K562 (cell line): ENCODE results near the gene VPS13C. TPM values are rescaled to one million over a fixed set of nuclear protein-coding genes. Genes with fewer than 3 reads are reported as not detected.
A peak's percentile ranks its signal among the peaks of the same experiment; 100 is the strongest.

Source experiments
- ATAC-seq: fragments of 200-7000 bp; cut with Tn5 transposase; 3 replicates; pipeline ENCODE4 v1.9.1; 2020; ENCODE audit warnings: moderate library complexity
- BruUV-seq: library from RNA; stranded (reverse); fragments of 400-500 nt; replicated peaks from 2 replicates; lab custom pipeline; 2021; lab: Mats Ljungman, UMichigan
- CTCF ChIA-PET: fragments of 300-600 bp; formaldehyde crosslinking; extraction: SDS; loops from one replicate; lab custom pipeline; 2021; ENCODE audit warnings: low intra/inter-chr PET ratio; lab: Yijun Ruan, JAX
- POLR2A ChIA-PET: fragments of 300-600, 350-650 bp; sonication (Branson Sonifier 250); formaldehyde crosslinking; extraction: SDS; loops from one replicate; lab custom pipeline; 2021; ENCODE audit warnings: antibody characterized with exemption, inconsistent platforms; lab: Yijun Ruan, JAX
- DNase-seq, 4 experiments: peaks; one replicate each; pipeline versions ENCODE4 v3.0.0 to v3.0.0-alpha.2; 2011 to 2018; ENCODE audit warnings: low spot score in 3 of 4, mixed read lengths in 3 of 4; ENCODE audit errors: extremely low read depth in 1 of 4
- FAIRE-seq: peaks from 2 replicates; lab custom pipeline; 2011; peaks lifted over from hg19 to GRCh38; lab: Jason Lieb, UNC
- H2AFZ ChIP-seq: 2 replicates; pipeline ENCODE4 v1.6.0; 2011; ENCODE audit warnings: low read depth, low read length, control low read depth, inconsistent platforms
- H3K27ac ChIP-seq: fragments of 200-600 bp; 3 replicates; pipeline ENCODE4 v1.8.0; 2011; ENCODE audit warnings: low read depth, mild to moderate bottlenecking, control low read depth, inconsistent platforms, low read length, moderate library complexity, mixed read lengths; ENCODE audit errors: extremely low read depth
- H3K27me3 ChIP-seq, 2 experiments: fragments of 300-600 bp in 1 of 2; 2 replicates in 1 of 2; 3 replicates in 1 of 2; pipeline versions ENCODE4 v1.6.0 to v1.8.0; 2011; ENCODE audit warnings: inconsistent platforms in 2 of 2, low read length in 2 of 2, mild to moderate bottlenecking in 1 of 2, mixed read lengths in 1 of 2, moderate library complexity in 1 of 2; ENCODE audit not compliant: control insufficient read depth in 2 of 2, insufficient read depth in 2 of 2
- H3K36me3 ChIP-seq: fragments of 300-600 bp; 3 replicates; pipeline ENCODE4 v1.8.0; 2011; ENCODE audit warnings: mild to moderate bottlenecking, low read length, inconsistent platforms; ENCODE audit not compliant: control insufficient read depth, insufficient read depth
- H3K4me1 ChIP-seq, 2 experiments: fragments of 200-600 bp in 1 of 2; replicated peaks in 1 of 2; 2 replicates in 1 of 2; 3 replicates in 1 of 2; pipeline versions ENCODE4 v1.5.1 to v1.8.0; 2011; ENCODE audit warnings: inconsistent platforms in 2 of 2, low read length in 2 of 2, mild to moderate bottlenecking in 1 of 2, mixed read lengths in 1 of 2, moderate library complexity in 1 of 2; ENCODE audit not compliant: control insufficient read depth in 2 of 2, insufficient read depth in 2 of 2
- H3K4me2 ChIP-seq: 2 replicates; pipeline ENCODE4 v1.6.1; 2011; ENCODE audit warnings: low read length, control low read depth, inconsistent platforms, mixed read lengths; ENCODE audit not compliant: insufficient read depth
- H3K4me3 ChIP-seq: fragments of 200-600 bp; sonication (generic), shearing (Covaris generic); 2 replicates; pipeline ENCODE4 v1.5.1; 2016; ENCODE audit warnings: control low read depth, inconsistent platforms
- H3K79me2 ChIP-seq: fragments of 200-600 bp; 3 replicates; pipeline ENCODE4 v1.8.0; 2011; ENCODE audit warnings: low read length, inconsistent platforms; ENCODE audit not compliant: control insufficient read depth, insufficient read depth
- H3K9ac ChIP-seq, 2 experiments: 2 replicates each; pipeline versions ENCODE4 v1.6.0 to v1.6.1; 2011; ENCODE audit warnings: low read depth in 2 of 2, low read length in 2 of 2, control low read depth in 1 of 2, inconsistent platforms in 1 of 2, mild to moderate bottlenecking in 1 of 2, mixed read lengths in 1 of 2; ENCODE audit not compliant: insufficient read depth in 1 of 2
- H3K9me1 ChIP-seq: one replicate; pipeline ENCODE4 v1.6.0; 2011; ENCODE audit warnings: inconsistent platforms, mild to moderate bottlenecking, low read length, moderate library complexity; ENCODE audit not compliant: control insufficient read depth, insufficient read depth
- H3K9me3 ChIP-seq: replicated peaks from 2 replicates; pipeline ENCODE4 v1.5.1; 2011; ENCODE audit warnings: low read depth, low read length, inconsistent platforms; ENCODE audit not compliant: control insufficient read depth, insufficient read depth
- H4K20me1 ChIP-seq: replicated peaks from 2 replicates; pipeline ENCODE4 v1.6.1; 2011; ENCODE audit warnings: low read length, inconsistent platforms, mixed read lengths; ENCODE audit not compliant: control insufficient read depth, insufficient read depth
- ARID3A ChIP-seq: IDR thresholded peaks from 2 replicates; pipeline ENCODE4 v1.6.1; 2012; ENCODE audit warnings: low read depth, low read length, improper control_type of control experiment, borderline replicate concordance
- BCLAF1 ChIP-seq, 2 experiments: fragments of 450-650 bp in 1 of 2; IDR thresholded peaks; 2 replicates each; pipeline ENCODE4 v1.6.1; 2011 to 2017; ENCODE audit warnings: low read depth in 2 of 2, antibody characterized with exemption in 1 of 2, borderline replicate concordance in 1 of 2, low read length in 1 of 2, mild to moderate bottlenecking in 1 of 2, mixed read lengths in 1 of 2; ENCODE audit not compliant: control insufficient read depth in 1 of 2
- C11orf30 ChIP-seq: fragments of 450-650 bp; IDR thresholded peaks from 2 replicates; pipeline ENCODE4 v1.6.1; 2016; ENCODE audit warnings: low read depth, mild to moderate bottlenecking
- FOXJ3 ChIP-seq: sonication (generic); formaldehyde crosslinking; IDR thresholded peaks from 2 replicates; pipeline ENCODE4 v1.4.0; 2020; ENCODE audit warnings: mild to moderate bottlenecking, missing genetic modification reagents
- FOXK2 ChIP-seq, 2 experiments: fragments of 450-650 bp; IDR thresholded peaks in 1 of 2; conservative IDR thresholded peaks in 1 of 2; 2 replicates each; pipeline ENCODE4 v1.6.1; 2016; ENCODE audit warnings: low read depth in 2 of 2, mild to moderate bottlenecking in 1 of 2
- GATAD2B ChIP-seq: fragments of 450-650 bp; IDR thresholded peaks from 2 replicates; pipeline ENCODE4 v1.6.1; 2017; ENCODE audit warnings: mild to moderate bottlenecking, borderline replicate concordance
- MAFF ChIP-seq: IDR thresholded peaks from 2 replicates; pipeline ENCODE4 v1.6.1; 2012; ENCODE audit warnings: low read length, improper control_type of control experiment
- MAFG ChIP-seq: fragments of 450-650 bp; conservative IDR thresholded peaks from 2 replicates; pipeline ENCODE4 v1.6.1; 2016; ENCODE audit warnings: missing genetic modification characterization, missing compliant biosample characterization
- MAX ChIP-seq: sonication (generic); formaldehyde crosslinking; IDR thresholded peaks from 2 replicates; pipeline ENCODE4 v1.9.0; 2022; ENCODE audit warnings: mild to moderate bottlenecking, missing genetic modification reagents
- NUFIP1 ChIP-seq: fragments of 450-650 bp; IDR thresholded peaks from 2 replicates; pipeline ENCODE4 v1.6.1; 2018; ENCODE audit not compliant: partially characterized antibody
- RAD51 ChIP-seq: fragments of 450-650 bp; IDR thresholded peaks from 2 replicates; pipeline ENCODE4 v1.7.1; 2016; ENCODE audit warnings: low read depth, mild to moderate bottlenecking, borderline replicate concordance
- RBM15 ChIP-seq: fragments of 200-400 bp; formaldehyde crosslinking; IDR thresholded peaks from 2 replicates; pipeline ENCODE4 v1.6.1; 2018; ENCODE audit warnings: mild to moderate bottlenecking, low read length, moderate library complexity; ENCODE audit not compliant: insufficient read depth
- SIRT6 ChIP-seq: IDR thresholded peaks from one replicate; pipeline ENCODE4 v1.6.1; 2012; ENCODE audit warnings: low read depth, mild to moderate bottlenecking, control low read depth, inconsistent platforms, low read length, moderate library complexity
- XRCC5 ChIP-seq: fragments of 200-400 bp; formaldehyde crosslinking; IDR thresholded peaks from 2 replicates; pipeline ENCODE4 v1.6.1; 2017; ENCODE audit warnings: low read depth, mild to moderate bottlenecking, low read length
- ZFX ChIP-seq: sonication (generic); formaldehyde crosslinking; IDR thresholded peaks from 2 replicates; pipeline ENCODE4 v1.8.0; 2022; ENCODE audit warnings: mild to moderate bottlenecking, missing genetic modification reagents, moderate library complexity
- ZKSCAN8 ChIP-seq: fragments of 200-800 bp; sonication (Bioruptor generic); IDR thresholded peaks from 2 replicates; pipeline ENCODE4 v1.6.1; 2016; ENCODE audit warnings: missing genetic modification characterization, missing compliant biosample characterization
- ZNF436 ChIP-seq: fragments of 250-450, 450-650 bp; sonication (Bioruptor Pico); formaldehyde crosslinking; IDR thresholded peaks from 2 replicates; pipeline ENCODE4 v1.7.0; 2020; ENCODE audit warnings: mild to moderate bottlenecking
- WGBS: fragments of 100-300 bp; shearing (Covaris generic); methylation state at CpG from one replicate; pipeline ENCODE4 v1.1.6; 2016; ENCODE audit warnings: low coverage, mixed read lengths; ENCODE audit not compliant: insufficient coverage; ENCODE audit errors: missing lambda C conversion rate; 5-methylcytosine and 5-hydroxymethylcytosine counted together
- in situ Hi-C: fragments of 300-500 bp; cut with MboI; formaldehyde crosslinking; loops from 4 replicates; pipeline ENCODE4 v1.15.0; 2018; ENCODE audit warnings: inconsistent platforms, mixed read lengths
- intact Hi-C: fragments of 100-400 bp; cut with micrococcal nuclease; formaldehyde crosslinking; loops from 2 replicates; pipeline ENCODE4 v1.14.2; 2022
- polyA plus RNA-seq, 8 experiments: library from polyadenylated mRNA; depleted of rRNA in 4 of 8; stranded (reverse) in 5 of 8; unstranded in 3 of 8; fragments of >200 nt; fragmentation: Nextera tagmentation in 2 of 8; fragmentation: Illumina TruSeq in 1 of 8; extraction: Ambion mirVana in 2 of 8; extraction: Trizol in 1 of 8; gene quantifications; 2 replicates each; pipeline versions ENCODE4 v1.2.1 to v1.2.3, GENCODE V29; 2011 to 2014; ENCODE audit warnings: inconsistent platforms in 1 of 8, missing spikeins in 1 of 8
- total RNA-seq, 7 experiments: library from RNA; depleted of rRNA in 6 of 7; stranded (reverse); fragments of >200 nt in 6 of 7; fragmentation: Illumina TruSeq in 2 of 7; extraction: Trizol in 2 of 7; gene quantifications; 2 replicates each; pipeline versions ENCODE4 v1.2.1 to v1.2.3, GENCODE V29; 2011 to 2021; ENCODE audit warnings: low replicate concordance in 1 of 7

The VPS13C gene
- total and polyA plus RNA-seq, 9 of the 15 experiments (the other 6 are each of a cell fraction or from before 2014, with no cell fraction given) = 5.2 to 32.3 (median 15.7) TPM

- ChIA-PET POLR2A (interaction anchor here (1.0 kb wide), 1 partner anchor 207 kb away, joined by 3 read pairs; the partner anchor contains the start of gene VPS13C), CTCF (no interaction called here)
- Histone ChIP-seq H3K27me3 (no peaks in the 10 kb centered on the region), H3K4me2 (no peak overlapping the region), H4K20me1 (no peaks in the 10 kb centered on the region), H3K9me1 (no peaks in the 10 kb centered on the region), H3K4me3 (no peak overlapping the region), H3K36me3 (no peaks in the 10 kb centered on the region), H2AFZ (no peak overlapping the region), H3K9ac (no peak overlapping the region), H3K9me3 (no peaks in the 10 kb centered on the region), H3K4me1 (no peaks in the 10 kb centered on the region), H3K79me2 (no peaks in the 10 kb centered on the region), H3K27ac (no peak overlapping the region)
- BruUV-seq = no TSS peak
- FAIRE-seq = no peak
- intact Hi-C loops = no loop called here
- DNase-seq = no peak
- in situ Hi-C loops = no loop called here
- WGBS = 81% methylated on average over 1 of the region's 1 CpG
- ATAC-seq = no peak
- no peak for TF ChIP-seq XRCC5
- no peak for TF ChIP-seq ZNF436
- peak; percentile 65; the same call in 1 of the 2 replicates for TF ChIP-seq C11orf30
- no peak for TF ChIP-seq NUFIP1
- TF ChIP-seq MAX (CRISPR knock-in tag) = no peak
- no peak for TF ChIP-seq ZFX (CRISPR knock-in tag)
- no peak for TF ChIP-seq GATAD2B
- no peak for TF ChIP-seq BCLAF1 (IDR thresholded peaks at IDR 0.05; ENCODE audit: borderline replicate concordance in 1 of 2, control insufficient read depth in 1 of 2, low read depth in 2 of 2, low read length in 1 of 2)
- no peak for TF ChIP-seq SIRT6
- 0 out of 2 replicates have a peak, but pooled peaks have one; percentile 42 for TF ChIP-seq MAFG (tag)
- TF ChIP-seq FOXJ3 (CRISPR knock-in tag) = no peak
- TF ChIP-seq ARID3A = no peak
- TF ChIP-seq MAFF = peak; percentile 2; the same call in 1 of the 2 replicates
- TF ChIP-seq RAD51 = no peak
- no peak for TF ChIP-seq FOXK2 (conservative IDR thresholded peaks at IDR 0.05 in 1 of 2, IDR thresholded peaks at IDR 0.05 in 1 of 2; ENCODE audit: low read depth in 2 of 2)
- TF ChIP-seq RBM15 = no peak
- no peak for TF ChIP-seq ZKSCAN8 (CRISPR knock-in tag)
These were observed 207.1 kb downstream of the VPS13C start for GRCh38 chr15:61853195-61853594.
